Measurements from ENCODE around the gene PRKCZ.

Gene PRKCZ

GRCh38 chr1:2232916-2233438 is 182.8 kb downstream of the PRKCZ start:
- DNase-seq = no peak

GRCh38 chr1:2233468-2233867 is 183.3 kb downstream of the PRKCZ start:
- no peak for DNase-seq

DNA sequence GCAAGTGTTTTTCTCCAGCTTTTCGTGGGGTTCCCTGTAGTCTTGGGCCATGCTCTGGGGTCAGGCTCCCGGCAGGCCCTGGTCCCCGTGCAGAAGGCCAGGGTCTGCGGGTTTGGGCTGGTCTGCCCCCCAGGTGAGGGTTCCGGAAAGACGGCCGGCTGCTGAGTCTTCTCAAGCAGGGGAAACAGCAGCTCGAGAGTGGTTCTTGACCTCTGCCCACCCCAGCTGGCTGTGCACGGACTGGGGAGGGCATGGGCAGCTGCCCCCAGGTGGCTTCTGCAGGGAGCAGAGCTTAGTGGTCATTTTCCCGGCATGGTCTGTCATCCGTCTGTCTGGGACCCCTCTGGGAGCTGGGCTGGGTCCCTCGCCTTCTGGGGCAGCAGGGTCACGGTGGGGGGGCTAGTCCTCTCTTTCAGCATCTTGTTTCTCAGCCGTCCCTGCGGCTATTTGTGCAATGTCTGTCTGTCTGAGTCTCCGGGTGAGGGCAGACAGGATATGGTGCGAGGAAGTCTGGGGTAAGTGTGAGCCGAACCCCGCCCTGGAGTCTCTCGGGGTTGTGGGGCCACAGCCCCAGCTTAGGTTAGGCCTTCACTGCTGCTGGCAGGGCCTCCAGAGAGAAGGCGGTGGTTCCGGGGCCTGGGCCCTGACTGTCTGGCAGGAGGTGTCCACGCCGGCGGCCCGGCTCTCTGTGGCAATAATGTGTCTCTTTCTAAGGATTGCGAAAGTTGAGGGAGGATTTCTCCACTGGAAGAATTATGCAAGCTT is 184.0 kb downstream of the PRKCZ start:
- DNase-seq = peak; percentile 91 to 96 (median 92)

DNA sequence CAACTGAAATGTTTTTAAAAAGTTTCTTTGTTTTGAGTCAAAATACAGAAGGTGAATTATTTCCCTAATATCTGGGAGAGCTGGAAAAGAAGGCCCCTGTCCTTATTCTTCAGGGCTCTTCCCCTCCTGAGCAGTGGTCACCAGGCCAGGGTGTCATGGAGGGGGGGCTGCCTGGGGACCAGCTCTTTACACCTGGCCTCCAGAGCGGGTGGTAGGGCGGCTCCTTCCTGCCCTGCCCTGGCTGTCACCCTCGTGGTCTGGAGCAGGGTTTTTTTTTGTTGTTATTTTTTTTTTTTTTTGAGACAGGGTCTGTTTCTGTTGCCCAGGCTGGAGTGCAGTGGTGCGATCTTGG is 184.5 kb downstream of the PRKCZ start:
- no peak for DNase-seq
